H1 (cell line): Measurements from ENCODE around the gene PDCL3. TPM values are rescaled to one million over a fixed set of nuclear protein-coding genes. Genes with fewer than 3 reads are reported as not detected.

ENCODE experiments used
- CTCF ChIA-PET: fragments of 300-600 bp; sonication (Branson Sonifier 250); formaldehyde crosslinking; loops from one replicate; lab custom pipeline; 2021; ENCODE audit not compliant: partially characterized antibody; lab: Charles Lee
- POLR2A ChIA-PET: fragments of 300-600 bp; sonication (Branson Sonifier 250); formaldehyde crosslinking; loops from one replicate; lab custom pipeline; 2021; ENCODE audit warnings: inconsistent platforms; ENCODE audit not compliant: partially characterized antibody; lab: Charles Lee
- DNase-seq, 2 experiments: peaks; one replicate each; pipeline versions ENCODE4 v3.0.0 to v3.0.0-alpha.2; 2010 to 2022; ENCODE audit warnings: low spot score in 2 of 2, low read depth in 1 of 2, mixed read lengths in 1 of 2
- FAIRE-seq: peaks from 2 replicates; lab custom pipeline; 2011; peaks lifted over from hg19 to GRCh38; lab: Jason Lieb, UNC
- H2AFZ ChIP-seq: 2 replicates; pipeline ENCODE4 v1.8.1; 2012; ENCODE audit warnings: low read length, inconsistent platforms
- H2AK5ac ChIP-seq: 2 replicates; pipeline ENCODE4 v1.6.1; 2013; ENCODE audit warnings: low read depth, low read length
- H2BK120ac ChIP-seq: replicated peaks from 2 replicates; pipeline ENCODE3; 2013; ENCODE audit warnings: low read depth, low read length, inconsistent platforms
- H2BK12ac ChIP-seq: 2 replicates; pipeline ENCODE4 v1.6.1; 2013; ENCODE audit warnings: low read depth, low read length
- H2BK15ac ChIP-seq: 2 replicates; pipeline ENCODE4 v1.6.1; 2013; ENCODE audit warnings: low read length
- H2BK20ac ChIP-seq: 2 replicates; pipeline ENCODE4 v1.6.1; 2013; ENCODE audit warnings: low read length
- H2BK5ac ChIP-seq: 2 replicates; pipeline ENCODE4 v1.6.1; 2013; ENCODE audit warnings: low read depth, low read length
- H3K14ac ChIP-seq: 2 replicates; pipeline ENCODE4 v1.6.1; 2013; ENCODE audit warnings: inconsistent platforms; ENCODE audit not compliant: insufficient read length
- H3K18ac ChIP-seq: 2 replicates; pipeline ENCODE4 v1.6.1; 2013; ENCODE audit warnings: low read length; ENCODE audit errors: extremely low read depth
- H3K23ac ChIP-seq: 2 replicates; pipeline ENCODE4 v1.6.1; 2013; ENCODE audit warnings: inconsistent platforms; ENCODE audit not compliant: insufficient read length
- H3K23me2 ChIP-seq: 2 replicates; pipeline ENCODE4 v1.6.1; 2013; ENCODE audit warnings: low read depth, low read length
- H3K27ac ChIP-seq: 2 replicates; pipeline ENCODE4 v1.6.1; 2011; ENCODE audit warnings: low read depth, low read length, inconsistent platforms
- H3K27me3 ChIP-seq, 4 experiments: replicated peaks in 1 of 4; 1 replicate in 1 of 4; 2 replicates in 3 of 4; pipeline versions ENCODE4 v1.6.1 to v1.8.1; 2011 to 2013; ENCODE audit warnings: low read length in 3 of 4, mild to moderate bottlenecking in 3 of 4, inconsistent platforms in 2 of 4, mixed read lengths in 2 of 4, moderate library complexity in 1 of 4; ENCODE audit not compliant: control insufficient read depth in 3 of 4, insufficient read depth in 3 of 4; ENCODE audit errors: extremely low read depth in 1 of 4
- H3K36me3 ChIP-seq, 4 experiments: 2 replicates each; pipeline versions ENCODE4 v1.6.1 to v1.8.1; 2011 to 2013; ENCODE audit warnings: mild to moderate bottlenecking in 4 of 4, low read length in 3 of 4, moderate library complexity in 2 of 4, control low read depth in 1 of 4, inconsistent platforms in 1 of 4; ENCODE audit not compliant: insufficient read depth in 4 of 4, control insufficient read depth in 2 of 4
- H3K4ac ChIP-seq: replicated peaks from 2 replicates; pipeline ENCODE3; 2013; ENCODE audit warnings: low read length, low read depth, mixed read lengths, inconsistent platforms; ENCODE audit not compliant: insufficient read length
- H3K4me1 ChIP-seq, 4 experiments: replicated peaks in 1 of 4; 1 replicate in 1 of 4; 2 replicates in 3 of 4; pipeline versions ENCODE4 v1.6.1 to v1.8.1; 2011 to 2013; ENCODE audit warnings: low read length in 3 of 4, inconsistent platforms in 2 of 4, mixed read lengths in 1 of 4; ENCODE audit not compliant: insufficient read depth in 4 of 4, control insufficient read depth in 3 of 4
- H3K4me2 ChIP-seq, 2 experiments: 2 replicates each; pipeline versions ENCODE4 v1.6.1 to v1.8.1; 2011 to 2013; ENCODE audit warnings: low read depth in 2 of 2, low read length in 2 of 2, control low read depth in 1 of 2, inconsistent platforms in 1 of 2, mild to moderate bottlenecking in 1 of 2; ENCODE audit not compliant: insufficient read depth in 1 of 2
- H3K4me3 ChIP-seq, 4 experiments: fragments of 200-600, 300-600 bp in 1 of 4; sonication (generic), shearing (Covaris generic), sonication (Bioruptor Twin) in 1 of 4; 2 replicates each; pipeline versions ENCODE4 v1.5.1 to v1.8.1; 2011 to 2016; ENCODE audit warnings: low read length in 4 of 4, low read depth in 3 of 4, control low read depth in 2 of 4, inconsistent platforms in 2 of 4, mild to moderate bottlenecking in 2 of 4, mixed read lengths in 1 of 4, moderate library complexity in 1 of 4; ENCODE audit not compliant: insufficient read depth in 2 of 4; ENCODE audit errors: extremely low read depth in 1 of 4
- H3K56ac ChIP-seq: replicated peaks from 2 replicates; pipeline ENCODE3; 2013; ENCODE audit warnings: low read depth, mild to moderate bottlenecking, mixed read lengths, low read length, inconsistent platforms; ENCODE audit not compliant: insufficient read length
- H3K79me1 ChIP-seq: 2 replicates; pipeline ENCODE4 v1.6.1; 2013; ENCODE audit warnings: low read depth, low read length, control low read depth
- H3K79me2 ChIP-seq, 2 experiments: 2 replicates each; pipeline versions ENCODE4 v1.6.1 to v1.8.1; 2012 to 2013; ENCODE audit warnings: low read length in 2 of 2, mild to moderate bottlenecking in 2 of 2, inconsistent platforms in 1 of 2; ENCODE audit not compliant: insufficient read depth in 2 of 2, control insufficient read depth in 1 of 2
- H3K9ac ChIP-seq, 4 experiments: replicated peaks in 1 of 4; 1 replicate in 1 of 4; 2 replicates in 3 of 4; pipeline versions ENCODE4 v1.6.1 to v1.8.1; 2011 to 2013; ENCODE audit warnings: low read depth in 3 of 4, low read length in 3 of 4, control low read depth in 2 of 4, mild to moderate bottlenecking in 2 of 4, moderate library complexity in 2 of 4, inconsistent platforms in 1 of 4; ENCODE audit errors: extremely low read depth in 1 of 4
- H3K9me3 ChIP-seq, 2 experiments: 2 replicates each; pipeline versions ENCODE4 v1.6.1 to v1.8.1; 2012 to 2013; ENCODE audit warnings: mild to moderate bottlenecking in 2 of 2, moderate library complexity in 2 of 2, control low read depth in 1 of 2, inconsistent platforms in 1 of 2, low read depth in 1 of 2, low read length in 1 of 2, mixed read lengths in 1 of 2; ENCODE audit not compliant: insufficient read depth in 2 of 2
- H4K20me1 ChIP-seq, 2 experiments: replicated peaks in 1 of 2; 2 replicates each; pipeline versions ENCODE3 to v1.8.1; 2011 to 2013; ENCODE audit warnings: inconsistent platforms in 2 of 2, low read length in 2 of 2, mild to moderate bottlenecking in 1 of 2; ENCODE audit not compliant: insufficient read depth in 2 of 2, control insufficient read depth in 1 of 2
- H4K5ac ChIP-seq: 2 replicates; pipeline ENCODE4 v1.6.1; 2013; ENCODE audit warnings: low read length, low read depth, mixed read lengths, inconsistent platforms; ENCODE audit not compliant: insufficient read length
- H4K8ac ChIP-seq: 2 replicates; pipeline ENCODE4 v1.8.0; 2013; ENCODE audit warnings: mild to moderate bottlenecking, moderate library complexity, low read length, inconsistent platforms; ENCODE audit not compliant: insufficient read depth; ENCODE audit errors: extremely low read depth
- H4K91ac ChIP-seq: replicated peaks from 2 replicates; pipeline ENCODE3; 2013; ENCODE audit warnings: low read length, mixed read lengths, inconsistent platforms; ENCODE audit not compliant: insufficient read length
- KDM1A ChIP-seq: fragments of 200-600, 300-600 bp; sonication (generic); IDR thresholded peaks from 2 replicates; pipeline ENCODE4 v1.7.1; 2016; ENCODE audit warnings: mild to moderate bottlenecking, low read length, borderline replicate concordance
- RFX5 ChIP-seq: IDR thresholded peaks from 2 replicates; pipeline ENCODE4 v1.6.1; 2011; ENCODE audit warnings: low read depth, low read length, improper control_type of control experiment, borderline replicate concordance
- SIN3A ChIP-seq, 2 experiments: IDR thresholded peaks in 1 of 2; conservative IDR thresholded peaks in 1 of 2; 2 replicates each; pipeline ENCODE4 v1.6.1; 2011 to 2012; ENCODE audit warnings: low read length in 2 of 2, improper control_type of control experiment in 1 of 2, low read depth in 1 of 2, mild to moderate bottlenecking in 1 of 2
- WGBS, 2 experiments: shearing (Covaris generic) in 1 of 2; methylation state at CpG; one replicate each; pipeline versions ENCODE4 v1.1.6 to v1.1.7; 2013 to 2015; ENCODE audit warnings: low lambda C conversion rate in 2 of 2, mixed read lengths in 2 of 2, inconsistent platforms in 1 of 2, low coverage in 1 of 2, missing lambda C conversion rate in 1 of 2; ENCODE audit not compliant: insufficient replicate concordance in 2 of 2, insufficient coverage in 1 of 2, insufficient read length in 1 of 2; ENCODE audit errors: extremely low coverage in 1 of 2, missing lambda C conversion rate in 1 of 2; 5-methylcytosine and 5-hydroxymethylcytosine counted together
- polyA plus RNA-seq, 7 experiments: library from polyadenylated mRNA; depleted of rRNA in 3 of 7; stranded (reverse) in 5 of 7; unstranded in 2 of 7; fragments of >200 nt in 5 of 7; fragments of 200-250 nt in 2 of 7; gene quantifications; 1 replicate in 5 of 7; 2 replicates in 1 of 7; 4 replicates in 1 of 7; pipeline versions ENCODE4 v1.2.1 to v1.2.3, GENCODE V29; 2011 to 2013; ENCODE audit warnings: missing spikeins in 2 of 7, mixed read lengths in 2 of 7
- total RNA-seq: library from RNA; stranded (reverse); fragmentation: NEBNext Ultra II Directional; extraction: Animal tissue kit (Norgen Biotek cat#: 25700); gene quantifications from 2 replicates; pipeline ENCODE4 v1.2.1, GENCODE V29; 2021

The PDCL3 gene
- total and polyA plus RNA-seq, 2 of the 8 experiments (the other 6 are each of a cell fraction or from before 2014, with no cell fraction given): 19.8 to 29.4 TPM

- ChIA-PET POLR2A (no interaction called here), CTCF (no interaction called here)
- no peak overlapping the region for H3K9ac ChIP-seq
- TF ChIP-seq RFX5 (no peak), KDM1A (no peak), SIN3A (conservative IDR thresholded peaks at IDR 0.05 in 1 of 2, IDR thresholded peaks at IDR 0.05 in 1 of 2; ENCODE audit: low read depth in 1 of 2, low read length in 2 of 2) (no peak)
These were observed 49.7 kb downstream of the PDCL3 start for GRCh38 chr2:100612388-100613000.

More at GRCh38 chr2:100612388-100613000, 49.7 kb downstream of the PDCL3 start:
- no peak for FAIRE-seq
- no peaks in the 10 kb centered on the region for H3K79me1 ChIP-seq
- H3K4me3 ChIP-seq: no peak overlapping the region
- no peak overlapping the region for H3K23ac ChIP-seq
- H4K91ac ChIP-seq: no peak overlapping the region
- no peak overlapping the region for H2BK15ac ChIP-seq
- H3K36me3 ChIP-seq: no peaks in the 10 kb centered on the region
- no peak for DNase-seq
- no peaks in the 10 kb centered on the region for H3K27me3 ChIP-seq
- H3K27ac ChIP-seq: no peak overlapping the region
- no peak overlapping the region; the same call in 1 of the 2 replicates for H4K8ac ChIP-seq
- no peak overlapping the region for H2BK5ac ChIP-seq
- no peaks in the 10 kb centered on the region for H3K4me1 ChIP-seq
- H4K5ac ChIP-seq: no peak overlapping the region
- H3K23me2 ChIP-seq: no peaks in the 10 kb centered on the region; the same call in 1 of the 2 replicates
- no peak overlapping the region for H3K14ac ChIP-seq
- H3K4ac ChIP-seq: no peak overlapping the region
- no peak overlapping the region for H3K56ac ChIP-seq
- H2BK120ac ChIP-seq: no peak overlapping the region
- H3K4me2 ChIP-seq: no peak overlapping the region
- H2BK12ac ChIP-seq: no peak overlapping the region
- 92% methylated on average over 8 of the region's 9 CpGs; no CpG with 5 or more reads in 1 of the 2 experiments for WGBS, 2 experiments
- H2AK5ac ChIP-seq: no peak overlapping the region
- no peak overlapping the region for H2BK20ac ChIP-seq
- no peak overlapping the region; the same call in 1 of the 2 replicates for H2AFZ ChIP-seq
- H3K9me3 ChIP-seq: no peaks in the 10 kb centered on the region
- no peak overlapping the region for H3K18ac ChIP-seq
- H3K79me2 ChIP-seq: no peaks in the 10 kb centered on the region
- H4K20me1 ChIP-seq: no peaks in the 10 kb centered on the region
